OCI-M2 (cell line): ENCODE results near the gene FOXK2.
"Not testable (repeated sequence)": the region's sequence is repeated elsewhere in the genome, so short reads cannot be mapped to it uniquely, and the experiment has no call there.

Experiments used
- DNase-seq: peaks from one replicate; lab custom pipeline; 2025; ENCODE audit not compliant: unreplicated experiment; lab: John Stamatoyannopoulos, UW

Gene FOXK2

DNA sequence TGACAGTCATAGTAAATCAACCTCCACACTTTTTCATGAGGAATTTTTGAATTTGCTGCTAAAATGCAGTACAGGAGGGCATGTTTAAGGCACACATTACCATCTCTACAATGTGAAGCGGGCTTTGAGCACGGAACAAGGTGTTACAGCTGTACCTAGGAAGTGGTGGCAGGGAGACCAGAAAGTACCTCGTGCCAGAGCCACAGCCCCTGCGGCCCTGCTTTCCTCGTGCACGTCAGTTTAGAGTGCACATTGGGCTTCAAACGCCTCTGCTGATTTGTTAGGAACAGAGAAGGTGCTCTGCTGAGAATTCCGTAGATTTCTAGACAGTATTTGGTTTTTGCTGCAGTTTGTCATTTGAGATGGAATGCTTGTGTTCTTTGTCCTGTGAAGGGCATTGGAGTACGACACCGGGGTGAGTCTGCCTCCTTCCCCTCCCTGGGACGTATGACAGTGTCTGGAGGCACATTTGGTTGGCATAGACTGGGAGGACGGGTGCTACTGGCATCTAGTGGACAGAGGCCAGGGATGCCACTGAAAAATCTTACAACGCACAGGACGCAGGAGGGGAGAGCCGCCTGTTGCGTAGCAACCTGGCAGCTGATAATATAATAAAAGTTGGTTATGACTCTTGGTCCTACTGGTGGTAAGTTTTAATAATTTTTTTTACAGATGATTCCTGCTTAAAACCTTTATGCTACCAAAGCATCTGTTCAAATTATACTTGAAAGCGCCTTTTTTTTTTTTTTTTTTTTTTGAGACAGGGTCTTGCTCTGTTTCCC, 9.1 kb downstream of the FOXK2 start:
- DNase-seq, result no peak

DNA sequence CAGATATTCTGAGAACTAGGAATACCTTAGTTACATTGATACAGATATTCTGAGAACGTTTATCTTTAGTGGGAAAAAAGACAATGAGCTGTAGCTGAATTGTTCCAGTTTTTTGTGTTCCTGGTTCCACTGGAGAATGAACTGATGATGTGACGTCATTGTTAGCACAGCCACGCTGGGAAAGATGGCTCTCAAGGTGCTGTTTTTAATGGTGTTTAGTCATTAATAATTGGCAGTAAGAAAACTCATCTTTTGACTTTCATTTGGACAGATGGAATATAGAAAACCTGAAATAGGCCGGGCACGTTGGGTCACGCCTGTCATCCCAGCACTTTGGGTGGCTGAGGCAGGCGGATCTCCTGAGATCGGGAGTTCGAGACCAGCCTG, 10.4 kb downstream of the FOXK2 start:
- DNase-seq, result no peak

DNA sequence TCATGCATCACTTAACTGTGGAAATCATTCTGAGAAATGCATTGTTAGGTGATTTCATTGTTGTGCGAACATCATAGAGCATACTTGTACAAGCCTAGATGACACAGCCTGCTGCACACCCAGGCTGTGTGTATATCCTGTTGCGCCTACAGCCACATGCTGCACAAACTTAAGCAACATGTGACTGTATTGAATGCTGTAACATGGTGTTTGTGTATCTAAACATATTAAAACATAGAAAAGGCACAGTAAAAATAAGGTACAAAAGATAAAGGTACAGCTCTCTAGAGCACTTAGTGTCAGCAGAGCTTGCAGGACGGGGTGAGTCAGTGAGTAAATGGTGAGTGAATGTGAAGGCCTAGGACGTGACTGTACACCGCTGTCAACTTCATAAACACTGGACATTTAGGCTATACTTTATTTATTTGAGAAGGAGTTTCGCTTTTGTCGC, 11.9 kb downstream of the FOXK2 start:
- no peak for DNase-seq

DNA sequence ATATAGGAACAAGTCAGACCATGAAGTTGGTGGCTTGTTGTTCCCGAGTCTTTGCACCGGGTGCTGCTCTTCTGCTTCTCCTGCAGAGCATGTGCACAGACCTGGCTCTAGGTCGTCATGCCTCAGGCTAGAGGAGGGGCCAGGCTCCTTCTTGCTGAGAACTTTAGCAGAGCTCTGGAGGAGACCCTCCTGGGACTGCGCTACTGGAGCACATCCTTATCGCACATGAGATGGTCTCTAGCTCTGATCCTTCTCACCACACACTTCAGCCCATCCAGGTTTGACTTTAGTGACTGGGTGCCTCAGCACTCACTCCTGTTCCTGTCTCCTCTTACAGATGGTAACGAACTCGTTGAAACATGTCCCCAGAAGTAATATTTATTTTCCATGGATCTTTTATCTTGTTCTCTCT, 14.9 kb downstream of the FOXK2 start:
- no peak for DNase-seq

DNA sequence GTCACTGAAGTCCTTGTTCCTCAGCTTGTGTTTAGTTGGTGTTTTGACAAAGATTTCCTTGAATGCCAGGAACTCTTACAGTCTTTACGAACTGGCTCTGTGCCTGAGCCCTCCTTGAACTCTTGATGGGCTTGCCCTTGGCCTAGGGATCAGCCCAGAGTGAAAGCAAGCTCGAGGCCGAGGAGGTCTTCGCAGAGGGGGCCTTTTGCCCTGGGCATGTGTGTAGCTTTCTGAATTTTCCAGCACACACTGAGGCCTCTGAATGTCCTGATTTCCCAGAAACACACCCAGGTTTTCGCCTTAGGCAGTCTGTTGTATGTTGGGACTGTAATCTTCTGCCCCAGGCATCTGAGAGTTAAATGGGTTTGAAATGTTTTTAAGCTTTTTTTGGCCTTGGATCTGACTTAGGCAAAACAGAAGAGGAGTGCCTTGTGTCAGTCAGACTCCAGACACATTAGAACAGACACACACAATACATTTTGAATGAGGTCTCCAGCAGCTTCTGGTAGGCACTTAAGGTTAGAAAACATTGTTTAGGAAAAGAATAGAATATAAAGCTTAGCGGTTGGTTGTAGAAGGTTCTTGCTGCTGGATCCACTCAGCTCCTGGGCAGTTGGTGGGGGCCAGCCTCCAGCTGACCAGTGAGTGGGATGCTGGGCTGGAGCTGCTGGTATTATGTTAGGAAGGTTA, 17.1 kb downstream of the FOXK2 start:
- DNase-seq, result no peak

- DNase-seq, result not testable (repeated sequence)
Measured at GRCh38 chr17:82537228-82537627, 17.7 kb downstream of the FOXK2 start.

- not testable (repeated sequence) for DNase-seq
Measured at GRCh38 chr17:82539076-82539475, 19.5 kb downstream of the FOXK2 start.

DNA sequence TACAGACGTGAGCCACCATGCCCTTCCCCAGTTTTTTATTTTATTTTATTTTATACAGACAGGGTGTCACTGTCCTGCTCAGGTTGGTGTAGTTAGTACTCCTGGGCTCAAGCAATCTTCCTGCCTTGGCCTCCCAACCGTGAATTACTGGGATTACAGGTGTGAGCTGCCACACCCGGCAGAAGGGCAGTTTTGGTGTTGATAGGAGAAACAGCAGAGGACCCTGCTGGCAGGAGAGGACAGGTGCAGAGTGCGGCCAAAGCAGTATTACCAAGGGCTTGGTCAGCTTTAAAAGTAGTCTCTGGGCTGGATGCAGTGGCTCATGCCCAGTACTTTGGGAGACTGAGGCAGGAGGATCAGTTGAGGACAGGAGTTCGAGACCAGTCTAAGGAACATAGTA, 22.9 kb downstream of the FOXK2 start:
- no peak for DNase-seq

- no peak for DNase-seq
Measured at GRCh38 chr17:82544431-82545070, 25.0 kb downstream of the FOXK2 start.

GRCh38 chr17:82545071-82545462, 25.5 kb downstream of the FOXK2 start:
- DNase-seq, result no peak

DNA sequence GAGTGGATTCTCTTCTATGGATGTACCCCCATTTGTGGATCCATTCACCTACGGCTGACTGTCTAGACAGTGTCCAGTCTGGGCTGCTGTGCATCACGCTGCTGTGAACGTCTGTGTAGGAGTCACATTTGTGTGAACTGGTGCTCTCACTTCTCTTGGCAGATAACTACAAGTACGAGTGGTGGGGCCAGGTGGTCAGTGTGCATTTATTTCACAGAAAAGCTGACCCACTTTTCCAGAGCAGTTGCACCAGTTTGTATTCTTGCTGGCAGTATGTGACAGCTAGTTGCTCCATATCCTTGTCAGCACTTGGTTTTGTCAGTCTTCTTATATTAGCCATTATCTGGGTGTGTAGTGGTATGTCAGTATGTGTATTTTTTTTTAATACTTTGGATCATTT, 28.4 kb downstream of the FOXK2 start:
- no peak for DNase-seq

- no peak for DNase-seq
Measured at GRCh38 chr17:82548681-82549303, 29.3 kb downstream of the FOXK2 start.

GRCh38 chr17:82551779-82552457, 32.4 kb downstream of the FOXK2 start:
- no peak for DNase-seq

- no peak for DNase-seq
Measured at GRCh38 chr17:82552580-82552979, 33.0 kb downstream of the FOXK2 start.

GRCh38 chr17:82553210-82553930, 33.8 kb downstream of the FOXK2 start:
- no peak for DNase-seq

- DNase-seq, result not testable (repeated sequence)
Measured at GRCh38 chr17:82557510-82557909, 38.0 kb downstream of the FOXK2 start.

- DNase-seq, result no peak
Measured at GRCh38 chr17:82559566-82560251, 40.2 kb downstream of the FOXK2 start.

GRCh38 chr17:82560252-82560642, 40.7 kb downstream of the FOXK2 start:
- no peak for DNase-seq

DNA sequence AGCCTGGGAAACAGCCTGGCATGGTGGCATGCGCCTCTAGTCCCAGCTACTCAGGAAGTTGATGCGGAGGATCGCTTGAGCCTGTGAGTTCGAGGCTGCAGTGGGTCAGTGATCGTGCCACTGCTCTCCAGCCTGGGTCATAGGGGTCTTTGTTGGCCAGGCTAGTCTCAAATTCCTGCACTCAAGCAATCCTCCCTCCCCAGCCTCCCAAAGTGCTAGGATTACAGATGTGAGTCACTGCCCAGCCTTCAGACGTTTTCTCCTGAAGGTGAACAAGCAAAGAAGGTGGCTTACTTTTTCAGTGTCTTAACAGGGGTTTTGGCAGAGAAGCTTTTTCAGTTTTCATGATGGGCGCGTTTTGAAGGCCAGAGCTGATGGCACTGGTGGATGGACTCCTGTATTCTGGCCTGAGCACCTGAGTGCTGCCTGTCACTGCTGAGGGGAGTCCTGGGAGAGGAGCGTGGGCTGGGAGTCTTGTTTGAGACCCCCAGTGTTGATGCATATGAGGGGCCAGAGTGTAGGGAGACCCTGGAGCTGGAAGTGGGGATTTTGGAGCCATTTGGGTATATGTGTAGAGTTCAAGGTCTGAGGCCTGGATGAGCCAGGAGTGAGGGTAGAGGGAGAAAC, 41.4 kb downstream of the FOXK2 start:
- DNase-seq, result no peak
